ENCODE data around the gene ADARB1. TPM values are rescaled to one million over a fixed set of nuclear protein-coding genes. Genes with fewer than 3 reads are reported as not detected.

Gene ADARB1
- total RNA-seq, 1 experiment from 2014 or later = 31.9 TPM

- H3K27ac ChIP-seq (ENCODE audit: low read depth, low read length, poor library complexity, severe bottlenecking) = no peak overlapping the region
- no TSS peak for BruUV-seq (replicated peaks)
- no peak for DNase-seq (ENCODE audit: low spot score)
Measured at GRCh38 chr21:45054227-45054926, 20.0 kb upstream of the ADARB1 start.

GRCh38 chr21:45054927-45055612 is 19.3 kb upstream of the ADARB1 start:
- no TSS peak for BruUV-seq (replicated peaks)
- TF ChIP-seq EZH2 (IDR thresholded peaks at IDR 0.05; ENCODE audit: borderline replicate concordance, low read depth, low read length, poor library complexity, severe bottlenecking) (no peak), CTCF (conservative IDR thresholded peaks at IDR 0.05; ENCODE audit: low read depth, low read length) (no peak)
- intact Hi-C loops (cut with micrococcal nuclease; ENCODE audit: unreplicated experiment) = no loop called here
- Histone ChIP-seq H3K36me3 (ENCODE audit: insufficient read depth, low read length, poor library complexity, severe bottlenecking) (no peaks in the 10 kb centered on the region), H3K27me3 (replicated peaks; ENCODE audit: insufficient read depth, low read depth, low read length, poor library complexity) (no peaks in the 10 kb centered on the region), H3K4me1 (ENCODE audit: insufficient read depth, low read length, poor library complexity, severe bottlenecking) (peaks cover 12% of the 10 kb centered on the region), H3K27ac (ENCODE audit: low read depth, low read length, poor library complexity, severe bottlenecking) (no peak overlapping the region), H3K9me3 (ENCODE audit: low read depth, low read length, poor library complexity, severe bottlenecking) (no peaks in the 10 kb centered on the region), H3K4me3 (ENCODE audit: low read depth, low read length, poor library complexity, severe bottlenecking) (no peak overlapping the region)
- ChIA-PET POLR2A (ENCODE audit: low non-redundant PET) (no interaction called here), CTCF (no interaction called here)
- DNase-seq (ENCODE audit: low spot score) = no peak

More at GRCh38 chr21:45054227-45054926, 20.0 kb upstream of the ADARB1 start:
- Histone ChIP-seq H3K4me1 (ENCODE audit: insufficient read depth, low read length, poor library complexity, severe bottlenecking) (peaks cover 12% of the 10 kb centered on the region), H3K9me3 (ENCODE audit: low read depth, low read length, poor library complexity, severe bottlenecking) (no peaks in the 10 kb centered on the region), H3K36me3 (ENCODE audit: insufficient read depth, low read length, poor library complexity, severe bottlenecking) (no peaks in the 10 kb centered on the region), H3K4me3 (ENCODE audit: low read depth, low read length, poor library complexity, severe bottlenecking) (no peak overlapping the region), H3K27me3 (replicated peaks; ENCODE audit: insufficient read depth, low read depth, low read length, poor library complexity) (no peaks in the 10 kb centered on the region)
- no peak for TF ChIP-seq CTCF (conservative IDR thresholded peaks at IDR 0.05; ENCODE audit: low read depth, low read length)
- TF ChIP-seq EZH2 (IDR thresholded peaks at IDR 0.05; ENCODE audit: borderline replicate concordance, low read depth, low read length, poor library complexity, severe bottlenecking) = no peak
- POLR2A ChIA-PET (ENCODE audit: low non-redundant PET) = no interaction called here
- CTCF ChIA-PET = no interaction called here
- intact Hi-C loops (cut with micrococcal nuclease; ENCODE audit: unreplicated experiment) = no loop called here

GRCh38 chr21:45055861-45056260 is 18.5 kb upstream of the ADARB1 start:
- H3K4me1 ChIP-seq (ENCODE audit: insufficient read depth, low read length, poor library complexity, severe bottlenecking) = peaks cover 9% of the 10 kb centered on the region
- ChIA-PET CTCF (no interaction called here), POLR2A (ENCODE audit: low non-redundant PET) (no interaction called here)
- BruUV-seq (replicated peaks) = no TSS peak
- intact Hi-C loops (cut with micrococcal nuclease; ENCODE audit: unreplicated experiment) = no loop called here
- H3K27ac ChIP-seq (ENCODE audit: low read depth, low read length, poor library complexity, severe bottlenecking) = no peak overlapping the region
- DNase-seq (ENCODE audit: low spot score) = no peak
- no peaks in the 10 kb centered on the region for H3K36me3 ChIP-seq (ENCODE audit: insufficient read depth, low read length, poor library complexity, severe bottlenecking)
- H3K27me3 ChIP-seq (replicated peaks; ENCODE audit: insufficient read depth, low read depth, low read length, poor library complexity) = no peaks in the 10 kb centered on the region
- TF ChIP-seq CTCF (conservative IDR thresholded peaks at IDR 0.05; ENCODE audit: low read depth, low read length) = no peak
- TF ChIP-seq EZH2 (IDR thresholded peaks at IDR 0.05; ENCODE audit: borderline replicate concordance, low read depth, low read length, poor library complexity, severe bottlenecking) = no peak
- no peak overlapping the region for H3K4me3 ChIP-seq (ENCODE audit: low read depth, low read length, poor library complexity, severe bottlenecking)
- no peaks in the 10 kb centered on the region for H3K9me3 ChIP-seq (ENCODE audit: low read depth, low read length, poor library complexity, severe bottlenecking)
